Caco-2 (cell line): ENCODE data around the gene CTF1. TPM values are rescaled to one million over a fixed set of nuclear protein-coding genes. Genes with fewer than 3 reads are reported as not detected.
"Not testable (repeated sequence)": the region's sequence is repeated elsewhere in the genome, so short reads cannot be mapped to it uniquely, and the experiment has no call there.

Experiments used
- BruUV-seq: library from RNA; stranded (reverse); fragments of 400-500 nt; replicated peaks from 2 replicates; lab custom pipeline; 2021; lab: Mats Ljungman, UMichigan
- CTCF ChIA-PET: fragments of 300-600 bp; sonication (Branson Sonifier 250); formaldehyde crosslinking; loops from one replicate; lab custom pipeline; 2022; ENCODE audit warnings: antibody characterized with exemption; lab: Charles Lee
- POLR2A ChIA-PET: fragments of 300-600 bp; sonication (Branson Sonifier 250); formaldehyde crosslinking; loops from one replicate; lab custom pipeline; 2022; ENCODE audit warnings: antibody characterized with exemption; lab: Charles Lee
- DNase-seq, 2 experiments: peaks; one replicate each; pipeline versions ENCODE4 v3.0.0 to v3.0.0-alpha.2; 2020 to 2022
- H3K27me3 ChIP-seq: replicated peaks from 2 replicates; pipeline ENCODE4 v1.6.0; 2011; ENCODE audit warnings: low read length; ENCODE audit not compliant: control insufficient read depth, insufficient read depth
- H3K36me3 ChIP-seq: 2 replicates; pipeline ENCODE4 v1.5.1; 2011; ENCODE audit warnings: low read length; ENCODE audit not compliant: control insufficient read depth, insufficient read depth
- H3K4me1 ChIP-seq: fragments of 250-450 bp; sonication (Bioruptor Pico); 2 replicates; pipeline ENCODE4 v1.5.1; 2020; ENCODE audit warnings: mild to moderate bottlenecking
- H3K4me3 ChIP-seq: 2 replicates; pipeline ENCODE4 v1.5.1; 2011; ENCODE audit warnings: low read depth, mild to moderate bottlenecking, control low read depth, low read length
- H3K9me3 ChIP-seq: fragments of 250-450 bp; sonication (Bioruptor Pico); 2 replicates; pipeline ENCODE4 v1.5.1; 2020; ENCODE audit warnings: mild to moderate bottlenecking, moderate library complexity
- H3K27ac Mint-ChIP-seq: one replicate; pipeline ENCODE4 v1.8.0; 2022; ENCODE audit warnings: mixed read lengths; ENCODE audit not compliant: unreplicated experiment
- H3K27me3 Mint-ChIP-seq: one replicate; pipeline ENCODE4 v1.8.0; 2022; ENCODE audit warnings: mixed read lengths; ENCODE audit not compliant: insufficient read depth, unreplicated experiment
- H3K36me3 Mint-ChIP-seq: one replicate; pipeline ENCODE4 v1.8.0; 2022; ENCODE audit warnings: mild to moderate bottlenecking, mixed read lengths; ENCODE audit not compliant: insufficient read depth, unreplicated experiment
- H3K4me1 Mint-ChIP-seq: one replicate; pipeline ENCODE4 v1.8.0; 2022; ENCODE audit warnings: low read depth, mixed read lengths; ENCODE audit not compliant: unreplicated experiment
- H3K4me3 Mint-ChIP-seq: one replicate; pipeline ENCODE4 v1.8.0; 2022; ENCODE audit warnings: mild to moderate bottlenecking, moderate library complexity, mixed read lengths; ENCODE audit not compliant: unreplicated experiment
- H3K9me3 Mint-ChIP-seq: one replicate; pipeline ENCODE4 v1.8.0; 2022; ENCODE audit warnings: mixed read lengths; ENCODE audit not compliant: unreplicated experiment
- intact Hi-C: fragments of 100-400 bp; cut with micrococcal nuclease; formaldehyde crosslinking; loops from one replicate; pipeline ENCODE4 v1.10.0; 2022; ENCODE audit not compliant: unreplicated experiment
- total RNA-seq: library from RNA; stranded (reverse); gene quantifications from 2 replicates; pipeline ENCODE4 v1.2.3, GENCODE V29; 2022
- TF ChIP-seq, protein P1 (sequence below), 2 experiments: fragments of 200-600 bp in 1 of 2; IDR thresholded peaks; 1 replicate in 1 of 2; 2 replicates in 1 of 2; pipeline versions ENCODE4 v1.5.1 to v1.8.0; 2011 to 2022; ENCODE audit warnings: antibody characterized with exemption in 1 of 2, control low read depth in 1 of 2, inconsistent platforms in 1 of 2, low read depth in 1 of 2, low read length in 1 of 2, mild to moderate bottlenecking in 1 of 2, moderate library complexity in 1 of 2; ENCODE audit not compliant: insufficient read depth in 1 of 2, severe bottlenecking in 1 of 2, unreplicated experiment in 1 of 2

CTF1 gene
- total RNA-seq, 1 experiment from 2014 or later, result 2.4 TPM

- H3K4me1 ChIP-seq, result peaks cover 13% of the 10 kb centered on the region; the same call in 1 of the 2 replicates
- H3K4me3 ChIP-seq, result no peak overlapping the region
- no TSS peak for BruUV-seq
- POLR2A ChIA-PET, result no interaction called here
- H3K27me3 ChIP-seq, result no peaks in the 10 kb centered on the region
- H3K36me3 Mint-ChIP-seq, result no peaks in the 10 kb centered on the region
- no peak for DNase-seq
- no peak overlapping the region for H3K27ac Mint-ChIP-seq
- peaks cover 19% of the 10 kb centered on the region for H3K9me3 Mint-ChIP-seq
- H3K27me3 Mint-ChIP-seq, result no peaks in the 10 kb centered on the region
- no peaks in the 10 kb centered on the region for H3K36me3 ChIP-seq
- TF ChIP-seq, protein P1, sequence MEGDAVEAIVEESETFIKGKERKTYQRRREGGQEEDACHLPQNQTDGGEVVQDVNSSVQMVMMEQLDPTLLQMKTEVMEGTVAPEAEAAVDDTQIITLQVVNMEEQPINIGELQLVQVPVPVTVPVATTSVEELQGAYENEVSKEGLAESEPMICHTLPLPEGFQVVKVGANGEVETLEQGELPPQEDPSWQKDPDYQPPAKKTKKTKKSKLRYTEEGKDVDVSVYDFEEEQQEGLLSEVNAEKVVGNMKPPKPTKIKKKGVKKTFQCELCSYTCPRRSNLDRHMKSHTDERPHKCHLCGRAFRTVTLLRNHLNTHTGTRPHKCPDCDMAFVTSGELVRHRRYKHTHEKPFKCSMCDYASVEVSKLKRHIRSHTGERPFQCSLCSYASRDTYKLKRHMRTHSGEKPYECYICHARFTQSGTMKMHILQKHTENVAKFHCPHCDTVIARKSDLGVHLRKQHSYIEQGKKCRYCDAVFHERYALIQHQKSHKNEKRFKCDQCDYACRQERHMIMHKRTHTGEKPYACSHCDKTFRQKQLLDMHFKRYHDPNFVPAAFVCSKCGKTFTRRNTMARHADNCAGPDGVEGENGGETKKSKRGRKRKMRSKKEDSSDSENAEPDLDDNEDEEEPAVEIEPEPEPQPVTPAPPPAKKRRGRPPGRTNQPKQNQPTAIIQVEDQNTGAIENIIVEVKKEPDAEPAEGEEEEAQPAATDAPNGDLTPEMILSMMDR (IDR thresholded peaks at IDR 0.05; ENCODE audit: insufficient read depth in 1 of 2, low read depth in 1 of 2, low read length in 1 of 2, severe bottlenecking in 1 of 2, unreplicated experiment in 1 of 2), result no peak
- H3K4me1 Mint-ChIP-seq, result peaks cover 7% of the 10 kb centered on the region
- CTCF ChIA-PET, result no interaction called here
- H3K9me3 ChIP-seq, result peaks cover 4% of the 10 kb centered on the region; the same call in 1 of the 2 replicates
- H3K4me3 Mint-ChIP-seq, result no peak overlapping the region
- intact Hi-C loops, result no loop called here
Measured at GRCh38 chr16:30858829-30859423, 37.5 kb upstream of the CTF1 start.

DNA sequence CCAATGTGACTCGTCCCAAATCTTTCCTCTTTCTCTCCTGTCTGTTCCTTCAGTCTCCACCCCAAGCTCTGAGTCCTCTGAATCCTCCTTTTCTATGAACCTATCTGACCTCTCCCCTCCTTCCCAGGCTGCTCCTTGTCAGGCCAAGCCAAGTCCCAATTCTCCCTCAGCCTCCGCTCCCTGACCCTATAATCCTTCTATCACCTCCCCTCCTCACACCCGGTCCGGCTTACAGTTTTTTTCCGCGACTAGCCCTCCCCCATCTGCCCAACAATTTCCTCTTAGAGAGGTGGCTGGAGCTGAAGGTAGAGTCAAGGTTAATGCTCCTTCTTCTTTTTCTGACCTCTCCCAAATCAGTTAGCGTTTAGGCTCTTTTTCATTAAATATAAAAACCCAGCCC lies 35.7 kb upstream of the CTF1 start:
- CTCF ChIA-PET, DNase-seq, H3K4me3 Mint-ChIP-seq, H3K27me3 Mint-ChIP-seq, POLR2A ChIA-PET, H3K4me1 Mint-ChIP-seq, H3K36me3 Mint-ChIP-seq, H3K4me1 ChIP-seq, H3K4me3 ChIP-seq, intact Hi-C loops, H3K27me3 ChIP-seq, H3K36me3 ChIP-seq, H3K9me3 ChIP-seq, BruUV-seq, H3K27ac Mint-ChIP-seq: not testable (repeated sequence)
- H3K9me3 Mint-ChIP-seq, result peaks cover 19% of the 10 kb centered on the region

DNA sequence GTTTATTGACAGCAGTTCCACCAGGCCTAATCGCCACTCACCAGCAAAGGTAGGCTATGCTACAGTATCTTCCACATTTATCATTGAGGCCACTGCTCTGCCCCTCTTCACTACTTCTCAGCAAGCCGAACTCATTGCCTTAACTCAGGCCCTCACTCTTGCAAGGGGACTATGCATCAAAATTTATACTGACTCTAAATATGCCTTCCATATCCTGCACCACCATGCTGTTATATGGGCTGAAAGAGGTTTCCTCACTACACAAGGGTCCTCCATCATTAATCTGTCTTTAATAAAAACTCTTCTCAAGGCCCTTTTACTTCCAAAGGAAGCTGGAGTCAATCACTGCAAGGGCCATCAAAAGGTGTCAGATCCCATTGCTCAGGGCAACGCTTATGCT lies 33.2 kb upstream of the CTF1 start:
- intact Hi-C loops, H3K36me3 Mint-ChIP-seq, H3K4me3 ChIP-seq, H3K4me1 Mint-ChIP-seq, H3K9me3 ChIP-seq, H3K27me3 Mint-ChIP-seq, H3K27ac Mint-ChIP-seq, POLR2A ChIA-PET, H3K27me3 ChIP-seq, H3K4me3 Mint-ChIP-seq, DNase-seq, BruUV-seq, H3K4me1 ChIP-seq, H3K36me3 ChIP-seq: not testable (repeated sequence)
- CTCF ChIA-PET, result interaction anchor here (0.6 kb wide), 1 partner anchor 34 kb away, joined by 5 read pairs; no protein-coding TSS in a partner anchor
- H3K9me3 Mint-ChIP-seq, result peaks cover 19% of the 10 kb centered on the region

DNA sequence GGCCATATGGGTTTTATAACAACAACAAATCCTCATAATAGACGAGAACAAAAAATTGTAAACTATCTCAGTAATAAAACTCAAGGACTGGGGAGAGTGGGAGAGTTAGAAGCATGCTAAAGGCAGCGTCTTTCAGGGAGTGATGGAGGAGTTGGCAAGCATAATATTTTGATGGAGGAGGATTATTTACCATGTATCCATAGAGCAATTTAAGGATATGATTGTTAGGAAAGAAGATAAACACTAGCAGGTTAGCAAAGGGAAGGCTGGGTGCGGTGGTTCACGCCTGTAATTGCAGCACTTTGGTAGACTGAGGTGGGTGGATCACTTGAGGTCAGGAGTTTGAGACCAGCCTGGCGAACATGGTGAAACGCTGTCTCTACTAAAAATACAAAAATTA lies 30.4 kb upstream of the CTF1 start:
- Histone ChIP-seq H3K36me3 (no peaks in the 10 kb centered on the region), H3K9me3 (peaks cover 4% of the 10 kb centered on the region; the same call in 1 of the 2 replicates), H3K4me1 (no peaks in the 10 kb centered on the region), H3K27me3 (no peaks in the 10 kb centered on the region), H3K4me3 (no peak overlapping the region)
- no peak for DNase-seq
- BruUV-seq, result no TSS peak
- ChIA-PET POLR2A (no interaction called here), CTCF (no interaction called here)
- peaks cover 3% of the 10 kb centered on the region for H3K9me3 Mint-ChIP-seq
- H3K4me3 Mint-ChIP-seq, result no peak overlapping the region
- no peak overlapping the region for H3K27ac Mint-ChIP-seq
- TF ChIP-seq, protein P1 (IDR thresholded peaks at IDR 0.05; ENCODE audit: insufficient read depth in 1 of 2, low read depth in 1 of 2, low read length in 1 of 2, severe bottlenecking in 1 of 2, unreplicated experiment in 1 of 2), result no peak
- no peaks in the 10 kb centered on the region for H3K4me1 Mint-ChIP-seq
- intact Hi-C loops, result no loop called here
- no peaks in the 10 kb centered on the region for H3K36me3 Mint-ChIP-seq
- no peaks in the 10 kb centered on the region for H3K27me3 Mint-ChIP-seq
